Right lung (tissue), 5 donors: ENCODE results near the gene CYCS. TPM values are rescaled to one million over a fixed set of nuclear protein-coding genes. Genes with fewer than 3 reads are reported as not detected.

Experiments
- DNase-seq, 2 donors: peaks; one replicate each; pipeline ENCODE4 v3.0.0-alpha.2; 2013
- polyA plus RNA-seq, 5 donors: library from polyadenylated mRNA; unstranded; fragments of 120-200 nt; gene quantifications; one replicate each; pipeline versions ENCODE4 v1.2.1 to v1.2.3, GENCODE V29; 2013; ENCODE audit warnings: inconsistent platforms in 1 of 5, low replicate concordance in 1 of 5; ENCODE audit not compliant: insufficient read length in 5 of 5, insufficient read depth in 1 of 5

Gene CYCS
- polyA plus RNA-seq, 5 donors, result 63.1 to 92.1 (median 68.2) TPM

DNA sequence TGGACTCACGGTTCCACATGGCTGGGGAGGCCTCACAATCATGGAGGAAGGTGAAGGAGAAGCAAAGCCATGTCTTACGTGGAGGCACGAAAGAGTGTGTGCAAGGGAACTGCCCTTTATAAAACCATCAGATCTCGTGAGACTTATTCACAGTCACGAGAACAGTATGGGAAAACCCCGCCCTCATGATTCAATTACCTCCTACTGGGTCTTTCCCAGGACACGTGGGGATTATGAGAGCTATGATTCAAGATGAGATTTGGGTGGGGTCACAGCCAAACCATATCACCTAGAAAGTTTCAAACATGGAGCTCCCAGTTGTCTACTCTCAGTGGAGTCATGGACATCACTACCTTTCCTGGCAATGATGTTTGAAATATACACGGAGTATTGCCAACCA, 49.6 kb downstream of the CYCS start:
- no peak for DNase-seq

DNA sequence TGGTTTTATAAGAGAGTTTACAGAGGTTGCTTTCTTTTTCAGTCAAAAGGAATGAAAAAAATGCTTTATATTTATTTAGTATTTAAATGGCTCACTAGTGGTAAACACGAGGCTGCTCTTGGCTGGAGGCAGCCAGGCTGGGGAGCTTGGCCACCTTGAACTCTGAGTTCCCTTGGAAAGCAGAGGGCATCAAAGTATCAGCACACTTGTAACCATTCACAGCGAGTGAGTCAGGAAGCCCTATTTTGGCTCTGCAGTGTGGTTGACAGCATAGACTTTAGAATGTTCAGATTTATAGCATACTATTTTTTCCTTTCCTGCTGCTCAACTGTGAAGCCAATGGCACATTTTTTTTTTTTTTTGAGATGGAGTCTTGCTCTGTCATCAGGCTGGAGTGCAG, 51.6 kb downstream of the CYCS start:
- DNase-seq, result no peak

Other genes starting within 250 kb of the CYCS start
- 1 to 10 TPM; 2.7 to 4.1 (median 3.3) TPM for gene OSBPL3, start 145.1 kb downstream of the CYCS start, polyA plus RNA-seq
- gene NPVF, start 103.2 kb upstream of the CYCS start, polyA plus RNA-seq, result not detected